ENCODE measurements around the gene HOXD13. TPM values are rescaled to one million over a fixed set of nuclear protein-coding genes. Genes with fewer than 3 reads are reported as not detected.
A peak's percentile ranks its signal among the peaks of the same experiment; 100 is the strongest.

The HOXD13 gene
- polyA plus RNA-seq, 10 donors = 0.11 TPM; not detected in 9

GRCh38 chr2:176093145-176093897, 800 bp downstream of the HOXD13 start:
- peak in 1 of 3 donors; percentile 68 for DNase-seq

- DNase-seq = no peak
Measured at GRCh38 chr2:176093898-176094249, 1.4 kb downstream of the HOXD13 start.

- DNase-seq = no peak
Measured at GRCh38 chr2:176094349-176094748, 1.8 kb downstream of the HOXD13 start.

- DNase-seq = no peak
Measured at GRCh38 chr2:176095421-176095820, 2.9 kb downstream of the HOXD13 start.

- peak in 1 of 3 donors; percentile 82 for DNase-seq
Measured at GRCh38 chr2:176096243-176096985, 3.9 kb downstream of the HOXD13 start.

- no peak for DNase-seq
Measured at GRCh38 chr2:176096986-176097819, 4.7 kb downstream of the HOXD13 start.

- no peak for DNase-seq
Measured at GRCh38 chr2:176097820-176098365, 5.4 kb downstream of the HOXD13 start.

GRCh38 chr2:176098366-176099158, 6.0 kb downstream of the HOXD13 start:
- no peak for DNase-seq

- DNase-seq = no peak
Measured at GRCh38 chr2:176099159-176099727, 6.7 kb downstream of the HOXD13 start.

- no peak for DNase-seq
Measured at GRCh38 chr2:176099728-176100546, 7.4 kb downstream of the HOXD13 start, which contains the start of gene HOXD12. Gene HOXD12, plus strand, starts transcription at chr2:176099795. Its CDS starts 7 bp downstream, at chr2:176099802.

- no peak for DNase-seq
Measured at GRCh38 chr2:176100547-176101140, 8.1 kb downstream of the HOXD13 start.

- no peak for DNase-seq
Measured at GRCh38 chr2:176101216-176101830, 8.8 kb downstream of the HOXD13 start.

- DNase-seq = no peak
Measured at GRCh38 chr2:176101842-176102241, 9.3 kb downstream of the HOXD13 start.

GRCh38 chr2:176102309-176102866, 9.9 kb downstream of the HOXD13 start:
- DNase-seq = no peak

- no peak for DNase-seq
Measured at GRCh38 chr2:176103194-176103593, 10.7 kb downstream of the HOXD13 start.

- DNase-seq = no peak
Measured at GRCh38 chr2:176103742-176104315, 11.3 kb downstream of the HOXD13 start.

GRCh38 chr2:176104316-176105077, 12.0 kb downstream of the HOXD13 start:
- DNase-seq = no peak
